Activated CD8-positive, alpha-beta memory T cell treated with anti-CD3 and anti-CD28 coated beads, Interleukin-2, amount 50 U/mL, for 24 hours (primary cell): ENCODE data around the gene ADCY10.
"Not testable (repeated sequence)": the region's sequence is repeated elsewhere in the genome, so short reads cannot be mapped to it uniquely, and the experiment has no call there.

ENCODE experiments used
- DNase-seq: peaks from one replicate; pipeline ENCODE4 v3.0.0-alpha.2; 2020; ENCODE audit errors: extremely low read depth

Gene ADCY10

DNA sequence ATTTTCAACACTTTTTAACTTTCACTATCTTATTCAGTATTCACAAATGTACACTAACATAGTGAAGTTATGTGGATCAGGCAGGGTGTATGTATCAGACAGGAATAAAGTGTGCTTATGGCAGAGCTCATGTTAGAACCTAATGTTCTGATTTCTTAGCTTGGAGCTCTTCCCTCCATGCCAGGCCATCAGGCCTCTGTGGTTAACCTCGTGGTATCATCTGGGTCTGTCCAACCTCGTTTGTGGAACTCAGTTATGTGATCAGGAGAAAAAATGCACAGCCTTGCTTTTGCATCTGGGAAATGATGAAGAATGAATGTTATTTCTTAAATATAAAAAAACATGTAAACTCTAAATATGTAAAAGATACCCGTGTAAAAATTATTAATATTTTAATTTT, 105.2 kb downstream of the ADCY10 start:
- no peak for DNase-seq

DNA sequence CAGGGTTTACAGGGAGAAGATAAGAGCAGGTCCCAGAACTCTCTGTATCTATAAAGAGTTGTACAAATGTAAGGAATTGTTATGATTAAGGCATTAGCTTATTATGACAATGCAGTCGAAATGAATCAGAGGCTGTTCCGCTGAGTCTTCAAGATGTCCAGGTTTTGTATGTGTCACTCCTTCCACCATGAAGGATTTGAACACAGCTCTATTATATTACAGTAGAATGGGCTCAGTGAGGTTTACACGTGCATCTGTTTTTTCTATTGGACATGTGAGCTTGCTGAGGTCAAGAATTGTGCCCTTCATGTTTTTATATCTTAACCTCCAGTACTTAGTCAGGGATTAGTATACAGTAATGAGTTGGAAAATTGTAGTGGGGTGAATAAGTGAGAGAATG, 105.8 kb downstream of the ADCY10 start:
- no peak for DNase-seq

DNA sequence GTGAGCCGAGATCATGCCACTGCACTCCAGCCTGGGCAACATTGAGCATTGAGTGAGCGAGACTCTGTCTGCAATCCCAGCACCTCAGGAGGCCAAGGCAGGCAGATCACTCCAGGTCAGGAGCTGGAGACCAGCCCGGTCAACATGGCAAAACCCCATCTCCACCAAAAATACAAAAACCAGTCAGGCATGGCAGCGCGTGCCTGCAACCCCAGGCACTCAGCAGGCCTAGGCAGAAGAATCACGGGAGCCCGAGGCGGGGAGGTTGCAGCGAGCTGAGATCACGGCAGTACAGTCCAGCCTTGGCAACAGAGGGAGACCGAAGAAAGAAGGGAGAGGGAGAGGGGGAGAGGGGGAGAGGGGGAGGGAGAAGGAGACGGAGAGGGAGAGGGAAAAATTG, 107.3 kb downstream of the ADCY10 start:
- not testable (repeated sequence) for DNase-seq

DNA sequence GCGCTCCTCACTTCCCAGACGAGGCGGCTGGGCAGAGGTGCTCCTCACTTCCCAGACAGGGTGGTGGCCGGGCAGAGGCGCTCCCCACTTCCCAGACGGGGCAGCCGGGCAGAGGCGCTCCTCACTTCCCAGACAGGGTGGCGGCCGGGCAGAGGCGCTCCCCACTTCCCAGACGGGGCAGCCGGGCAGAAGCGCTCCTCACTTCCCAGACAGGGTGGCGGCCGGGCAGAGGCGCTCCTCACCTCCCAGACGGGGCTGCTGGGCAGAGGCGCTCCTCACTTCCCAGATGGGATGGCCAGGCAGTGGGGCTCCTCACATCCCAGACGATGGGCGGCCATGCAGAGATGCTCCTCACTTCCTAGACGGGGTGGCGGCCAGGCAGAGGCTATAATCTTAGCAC, 107.7 kb downstream of the ADCY10 start:
- DNase-seq = not testable (repeated sequence)

DNA sequence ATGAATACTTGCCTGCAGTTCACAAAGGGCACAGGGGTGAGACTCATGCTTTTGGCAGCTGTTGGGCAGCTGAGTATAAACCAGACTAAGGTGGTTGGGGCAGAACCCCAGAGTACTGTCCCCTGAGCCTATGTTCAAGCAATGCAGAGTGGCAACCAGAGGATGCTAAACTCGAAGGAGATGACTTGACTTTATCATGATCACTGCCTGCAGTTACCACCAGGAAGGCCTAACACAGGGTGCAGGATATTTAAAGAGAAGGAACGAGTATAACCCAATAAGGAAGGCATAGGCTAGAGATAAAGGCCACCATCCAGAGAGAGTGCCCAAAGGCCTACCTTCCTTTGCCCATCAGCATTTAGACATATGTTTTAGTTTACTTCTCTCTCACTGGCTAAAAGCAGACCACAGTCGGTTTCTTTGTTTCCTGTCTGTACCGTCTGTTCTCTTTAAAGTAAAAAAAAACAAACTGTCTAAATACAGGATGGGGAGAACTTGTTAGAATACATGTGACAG, 108.8 kb downstream of the ADCY10 start:
- no peak for DNase-seq

DNA sequence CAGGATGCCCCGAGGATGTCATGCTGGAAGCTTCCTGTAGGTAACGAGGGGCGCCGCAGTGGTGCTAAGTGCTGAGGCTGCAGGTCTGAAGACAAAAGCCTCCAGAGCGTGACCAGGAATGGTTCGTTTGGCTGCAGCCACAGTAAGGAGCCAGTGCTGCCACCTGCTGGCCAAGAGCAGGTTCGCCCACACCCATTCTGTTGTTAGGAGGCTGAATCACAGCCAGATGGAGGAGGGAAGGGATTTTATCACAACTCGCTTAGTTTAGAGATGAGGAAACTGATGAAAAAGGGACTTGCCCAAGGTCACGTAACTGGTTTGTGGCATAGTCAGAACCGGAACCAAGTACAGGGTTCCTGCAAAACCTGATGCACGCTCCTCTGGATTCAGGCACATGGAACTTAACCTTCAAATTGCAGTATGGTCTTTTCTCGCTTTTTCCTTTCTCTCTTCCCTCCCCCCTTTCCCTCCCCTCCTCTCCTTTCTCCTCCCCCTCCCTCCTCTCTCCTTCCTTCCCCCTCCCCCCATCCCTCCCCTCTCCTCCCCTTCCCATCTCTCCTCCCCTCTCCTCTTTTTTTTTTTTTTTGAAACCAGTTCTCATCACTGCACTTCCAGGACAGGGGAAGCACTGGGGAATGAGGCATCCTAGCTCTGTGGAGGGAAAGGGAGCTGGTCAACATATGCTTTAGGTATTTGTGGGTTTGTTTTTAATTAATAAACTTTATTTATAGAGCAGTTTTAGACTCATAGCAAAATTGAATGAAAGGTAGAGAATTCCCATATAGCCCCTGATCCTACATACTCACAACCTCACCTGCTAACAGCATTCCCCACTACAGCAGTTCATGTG, 110.4 kb downstream of the ADCY10 start:
- DNase-seq = peak; percentile 77

DNA sequence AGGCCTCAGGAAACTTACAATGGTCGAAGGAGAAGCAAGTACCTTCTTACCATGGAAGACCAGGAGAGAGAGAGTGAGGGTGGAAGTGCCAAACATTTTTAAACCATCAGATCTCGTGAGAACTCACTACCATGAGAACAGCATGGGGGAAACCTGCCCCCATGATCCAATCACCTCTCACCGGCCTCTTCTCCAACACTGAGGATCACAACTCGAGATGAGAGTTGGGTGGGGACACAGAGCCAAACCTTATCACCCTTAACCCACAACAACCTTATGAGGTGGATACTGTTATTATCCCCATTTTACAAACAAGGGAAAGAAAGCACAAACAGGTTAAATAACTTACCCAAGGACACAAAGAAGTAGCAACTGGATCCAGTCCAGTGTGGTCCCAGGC, 111.7 kb downstream of the ADCY10 start:
- no peak for DNase-seq

DNA sequence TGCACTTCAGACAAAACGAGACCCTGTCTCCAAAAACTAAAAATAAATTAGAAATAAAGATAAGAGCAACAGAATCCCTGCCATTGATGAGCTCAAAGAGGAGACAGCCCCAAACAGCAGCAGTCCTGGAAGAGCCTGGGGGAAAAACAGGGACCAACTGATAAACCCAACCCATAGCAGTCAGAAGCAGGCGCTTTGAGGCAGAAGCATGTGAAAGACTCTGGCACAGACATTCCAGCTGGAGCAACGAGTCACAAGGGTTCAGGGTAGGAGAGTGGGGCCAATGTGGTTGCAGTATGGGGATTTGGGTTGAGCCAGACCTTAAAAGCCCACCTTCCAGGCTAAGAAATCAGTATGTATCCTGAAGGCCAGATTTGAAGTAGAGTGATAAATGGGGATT, 113.7 kb downstream of the ADCY10 start:
- no peak for DNase-seq

DNA sequence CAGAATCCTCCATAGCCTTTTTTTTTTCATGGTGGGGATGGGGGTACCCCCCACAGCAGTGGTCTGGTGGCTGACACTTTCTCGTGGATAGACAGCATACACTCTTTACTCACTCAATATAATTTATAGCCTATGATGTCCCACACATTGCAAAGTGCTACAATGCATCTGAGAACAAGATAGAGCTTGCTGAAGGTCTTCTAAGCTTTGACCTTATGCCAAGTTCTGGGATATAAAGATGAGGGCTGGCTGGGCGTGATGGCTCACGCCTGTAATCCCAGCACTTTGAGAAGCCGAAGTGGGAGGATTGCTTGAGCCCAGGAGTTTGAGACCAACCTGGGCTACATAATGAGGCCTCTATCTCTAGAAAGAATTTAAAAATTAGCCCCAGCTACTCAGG, 114.2 kb downstream of the ADCY10 start:
- no peak for DNase-seq

DNA sequence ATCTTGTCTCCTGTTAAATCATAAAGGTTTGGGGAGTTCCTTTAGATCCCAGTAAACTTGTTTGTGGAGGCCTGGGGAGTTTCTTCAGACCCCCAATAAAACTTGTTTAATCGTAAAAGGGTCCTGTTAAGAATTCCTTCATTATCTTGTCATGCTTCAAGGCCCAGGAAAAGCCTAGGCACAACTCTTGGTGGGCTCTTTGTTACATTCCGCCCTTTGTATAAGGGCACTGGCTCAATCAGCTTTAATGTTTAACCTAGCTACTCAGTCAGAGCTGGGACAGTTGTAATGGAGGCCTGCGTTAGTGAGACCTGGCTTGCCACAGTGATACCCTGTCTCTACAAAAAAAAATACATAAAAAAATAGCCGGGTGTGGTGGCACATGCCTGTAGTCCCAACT, 115.0 kb downstream of the ADCY10 start:
- no peak for DNase-seq

DNA sequence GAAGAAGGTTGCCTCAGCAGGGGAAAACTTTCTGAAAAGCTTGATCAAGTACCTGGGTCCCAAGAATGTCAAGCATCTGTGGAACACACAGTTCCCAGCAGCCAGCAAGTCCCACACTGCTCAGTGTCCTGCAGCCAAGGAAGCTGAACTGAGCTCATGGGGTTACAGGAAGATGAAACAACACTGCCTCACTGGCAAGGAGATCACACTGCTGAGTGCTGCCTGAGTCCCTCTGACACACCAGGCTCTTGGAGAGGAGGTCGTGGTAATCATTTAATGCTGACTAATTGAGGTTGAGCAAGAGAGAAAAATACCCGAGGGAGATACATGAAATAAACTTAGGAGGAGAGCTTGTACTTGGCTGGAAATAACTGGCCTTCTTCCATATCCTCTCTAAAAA, 116.9 kb downstream of the ADCY10 start:
- no peak for DNase-seq

DNA sequence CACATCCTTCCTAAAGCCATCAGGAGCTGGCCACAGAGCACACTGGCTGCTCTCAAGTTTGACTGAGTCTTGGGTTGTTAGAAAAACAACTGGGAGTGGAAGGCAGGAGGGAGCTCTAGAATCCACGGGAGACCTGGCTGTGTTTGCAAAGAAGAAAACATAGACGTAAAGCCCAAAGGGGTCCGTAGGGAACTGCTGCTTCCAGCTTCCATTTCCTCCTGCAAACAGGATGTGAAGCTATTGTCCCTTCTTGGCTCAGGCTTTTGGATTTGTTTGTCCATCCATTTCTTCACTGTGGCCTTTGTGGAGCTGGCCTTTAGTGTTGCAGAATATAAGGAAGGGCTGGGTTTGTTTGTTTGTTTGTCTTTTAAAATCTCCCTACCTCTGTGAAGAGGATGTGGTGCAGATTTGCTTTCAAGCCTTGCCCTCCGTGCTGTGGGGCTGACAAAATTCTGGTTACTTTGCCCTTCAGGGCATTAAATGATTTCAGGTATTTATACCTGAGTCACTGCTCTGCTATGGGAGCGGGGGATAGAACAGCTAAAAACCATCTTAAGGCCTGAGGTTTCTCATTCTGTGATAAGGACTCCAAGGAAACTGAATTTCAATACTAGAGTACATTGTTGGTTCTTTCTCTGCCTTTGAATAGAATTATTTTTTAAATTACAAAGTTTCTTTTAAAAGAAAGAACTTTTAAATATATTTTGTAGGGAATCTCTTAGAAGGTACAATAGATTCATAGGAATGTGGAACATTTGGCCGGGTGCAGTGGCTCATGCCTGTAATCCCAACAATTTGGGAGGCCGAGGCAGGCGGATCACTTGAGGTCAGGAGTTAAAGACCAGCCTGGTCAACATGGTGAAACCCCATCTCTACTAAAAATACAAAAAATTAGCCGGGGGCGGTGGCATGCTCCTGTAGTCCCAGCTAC, 117.9 kb downstream of the ADCY10 start:
- DNase-seq = no peak

DNA sequence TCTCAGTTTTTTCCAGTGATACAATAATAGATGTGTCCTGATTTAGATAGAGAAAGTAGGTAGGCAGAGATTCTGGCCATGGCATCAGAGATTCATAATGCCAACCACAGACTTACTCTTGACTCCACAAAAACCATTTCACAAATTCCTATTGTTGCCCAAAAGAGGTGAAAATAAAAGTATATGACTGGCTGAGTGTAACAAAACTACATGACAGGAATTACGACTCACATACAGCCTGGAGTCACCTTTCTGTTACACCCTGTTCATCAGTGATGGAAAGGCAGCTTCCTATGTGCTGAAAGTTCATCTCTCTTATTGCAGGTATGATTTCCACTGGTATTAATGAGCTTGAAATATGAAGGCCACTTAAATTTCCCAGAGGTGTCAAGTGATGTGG, 119.9 kb downstream of the ADCY10 start:
- no peak for DNase-seq

DNA sequence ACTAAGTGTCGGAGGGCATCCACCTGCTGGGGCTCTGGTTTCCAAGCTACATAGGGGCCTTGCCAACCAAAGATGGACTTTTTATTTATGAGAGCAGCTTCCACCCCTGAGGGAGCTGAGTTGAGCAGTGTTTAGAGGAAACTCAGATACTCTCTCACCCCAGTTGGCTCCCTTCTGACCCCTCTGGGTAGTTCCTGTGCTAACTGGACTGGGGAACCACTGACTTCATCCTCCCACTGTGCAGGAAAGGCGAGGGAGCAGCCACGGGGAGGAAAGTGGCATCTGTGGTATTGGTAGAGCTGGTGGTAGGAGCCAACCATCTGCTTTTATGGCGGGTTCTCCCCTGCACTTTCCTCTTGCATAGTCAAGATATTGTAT, 121.8 kb downstream of the ADCY10 start:
- no peak for DNase-seq

DNA sequence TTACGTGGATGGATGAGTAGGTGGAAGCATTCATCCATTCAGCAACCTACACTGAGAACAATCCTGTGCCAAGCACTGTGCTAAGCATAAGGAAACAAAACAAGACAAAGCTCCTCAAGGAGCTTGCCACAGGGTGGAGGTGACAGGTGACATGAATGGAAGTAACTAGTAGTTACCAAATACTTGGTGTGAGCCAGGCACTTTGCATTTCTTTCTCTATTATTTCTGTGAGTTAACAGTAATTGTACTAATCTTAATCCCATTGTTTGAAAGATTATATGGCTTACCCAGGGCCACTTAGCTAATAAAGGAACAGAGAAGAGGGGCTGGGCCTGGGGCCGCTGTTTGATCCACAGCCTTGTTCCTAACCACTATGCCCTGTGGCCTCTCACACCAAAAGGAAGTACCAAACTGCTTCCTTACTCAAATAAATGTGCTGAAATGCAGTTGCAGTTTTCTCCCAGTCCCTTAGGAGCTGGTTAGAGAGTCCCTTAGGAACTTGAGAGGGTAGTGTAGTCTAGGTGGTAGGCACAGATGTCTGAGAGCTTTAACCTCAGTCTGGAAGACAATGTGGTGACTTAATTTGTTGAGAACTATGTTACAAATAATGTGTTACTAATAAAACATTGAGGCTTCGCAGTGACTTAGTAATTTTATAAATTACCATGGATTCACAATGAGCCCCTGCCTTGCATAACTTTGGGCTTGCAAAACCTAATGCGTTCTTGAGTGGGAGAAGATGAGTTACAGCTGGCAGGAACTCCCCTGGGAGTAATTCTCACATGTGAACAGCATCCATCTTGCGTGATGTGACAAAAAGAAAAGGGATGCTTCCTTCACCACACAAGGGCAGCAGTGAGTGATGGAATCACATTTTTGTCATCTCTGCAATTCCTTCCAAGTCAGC, 122.4 kb downstream of the ADCY10 start:
- no peak for DNase-seq

DNA sequence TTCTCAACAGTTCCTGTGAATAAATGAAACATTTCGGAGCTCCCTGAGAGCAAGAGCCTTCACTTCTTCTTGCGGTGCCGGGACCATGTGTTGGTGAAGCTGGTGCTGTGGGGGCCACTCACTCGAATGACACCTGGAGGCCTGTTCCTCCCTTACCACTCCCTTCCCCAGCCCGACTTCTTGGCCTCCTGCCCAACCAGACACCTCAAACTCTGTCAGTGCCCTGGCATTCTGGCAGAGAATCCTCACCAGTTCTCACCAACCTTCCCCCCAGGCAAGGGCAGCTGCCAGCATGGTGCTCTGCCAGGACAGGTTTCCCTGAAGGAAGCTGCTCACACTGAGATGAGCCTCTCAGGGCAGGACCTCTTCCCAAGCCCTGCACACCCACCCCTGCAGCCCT, 123.8 kb downstream of the ADCY10 start:
- no peak for DNase-seq

DNA sequence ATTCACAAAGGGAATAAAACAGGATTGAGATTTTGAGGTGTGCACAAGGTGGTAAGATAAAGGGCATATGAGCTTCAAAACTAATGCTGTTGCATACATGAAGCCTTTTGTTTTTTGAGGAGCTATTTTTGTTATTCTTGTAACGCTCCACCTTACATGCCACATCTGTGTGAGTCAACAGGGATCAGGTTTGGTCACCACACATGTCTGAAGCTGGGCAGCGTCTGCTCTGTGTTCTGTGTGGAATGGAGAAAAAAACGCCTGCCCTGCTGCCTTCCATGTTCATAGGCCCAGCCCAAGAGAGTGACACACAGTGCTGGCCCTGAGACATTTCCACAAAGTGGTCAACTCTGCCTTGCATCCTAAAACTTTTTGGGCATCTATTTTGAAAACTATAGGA, 124.4 kb downstream of the ADCY10 start:
- DNase-seq = no peak

DNA sequence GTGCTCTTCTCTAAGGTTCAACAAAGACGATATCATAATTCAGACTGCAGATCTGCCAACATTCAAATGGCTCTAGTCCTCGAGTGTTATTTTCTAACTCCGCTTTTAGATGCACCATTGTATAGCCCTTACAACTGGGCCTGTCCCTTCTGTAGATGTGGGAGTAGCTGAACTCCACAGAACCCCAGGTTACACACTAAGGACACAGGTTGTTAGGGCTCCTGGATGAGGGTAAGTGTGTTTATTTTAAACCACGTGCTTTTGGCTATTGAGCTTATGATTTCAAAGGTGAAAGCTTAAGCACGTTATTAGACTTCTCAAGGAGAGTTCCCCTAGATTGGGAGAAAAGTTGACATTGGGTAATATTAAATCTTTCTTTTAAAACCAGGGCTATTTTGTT, 127.4 kb downstream of the ADCY10 start:
- no peak for DNase-seq

DNA sequence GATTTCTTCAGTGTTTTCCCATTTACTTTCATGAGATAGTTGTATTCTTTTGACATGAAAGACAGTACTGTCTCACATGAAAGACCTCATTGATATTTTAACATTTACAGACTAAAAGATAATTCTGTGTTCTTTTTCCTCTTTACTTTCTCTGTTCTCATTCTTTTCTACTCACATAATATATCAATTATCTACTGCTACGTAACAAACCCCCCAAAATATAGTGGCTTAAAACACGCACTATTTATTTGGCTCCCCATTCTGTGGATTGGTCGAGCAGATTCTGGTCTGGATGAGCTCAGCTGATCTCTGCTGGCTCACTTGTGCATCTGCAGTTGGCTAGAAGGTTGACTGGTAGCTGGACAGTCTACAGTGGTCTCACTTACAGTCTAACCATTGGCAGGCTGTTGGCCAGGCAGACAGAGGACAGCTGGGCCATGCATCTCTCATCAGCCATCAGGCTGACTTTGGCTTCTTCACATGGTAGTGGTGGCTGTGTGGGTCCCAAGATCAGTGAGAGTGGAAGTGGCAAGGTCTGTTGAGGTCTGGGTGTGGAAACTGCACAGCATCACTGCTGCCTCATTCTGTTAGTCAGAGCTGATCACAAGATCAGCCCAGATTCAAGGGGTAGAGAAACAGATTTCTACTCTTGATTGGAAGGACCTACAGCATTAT, 128.9 kb downstream of the ADCY10 start:
- no peak for DNase-seq

DNA sequence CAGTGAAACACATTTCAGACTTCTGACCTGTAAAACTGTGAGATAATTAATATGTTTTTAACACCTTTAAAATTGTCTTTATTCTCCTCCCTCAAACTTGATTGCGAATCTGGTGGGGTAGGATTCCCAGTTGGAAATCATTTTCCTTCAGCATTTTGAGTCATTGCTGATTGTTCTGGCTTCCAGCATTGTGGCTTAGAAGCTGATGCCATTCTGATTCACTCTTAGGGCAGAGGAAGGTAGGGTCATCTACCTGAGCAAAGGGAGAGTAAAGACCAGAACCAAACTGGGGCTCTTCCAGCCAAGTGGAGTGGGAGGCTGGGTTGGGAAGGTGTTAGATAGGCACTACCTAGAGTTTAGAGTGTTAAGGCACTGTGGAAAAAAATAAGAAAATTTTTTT, 131.0 kb downstream of the ADCY10 start:
- DNase-seq = no peak

DNA sequence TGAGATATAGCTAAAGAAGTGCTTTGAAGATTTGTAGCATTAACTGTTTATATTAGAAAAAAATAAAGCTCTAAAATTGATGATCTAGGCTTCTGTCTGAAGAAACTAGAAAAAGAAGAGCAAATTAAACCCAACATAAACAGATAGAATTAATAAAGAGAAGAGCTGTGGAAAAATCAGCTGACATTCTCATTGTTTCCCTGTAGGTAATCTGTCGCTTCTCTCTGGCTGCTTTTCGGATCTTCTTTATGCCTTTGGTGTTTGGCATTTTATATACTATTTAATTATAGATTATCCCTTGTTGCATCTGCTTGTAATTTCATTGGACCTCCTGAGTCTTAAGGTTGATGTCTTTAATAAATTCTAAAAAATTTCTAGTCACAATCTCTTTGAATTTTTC, 132.4 kb downstream of the ADCY10 start:
- DNase-seq = no peak
